ENCODE results near the gene LRRC47. TPM values are rescaled to one million over a fixed set of nuclear protein-coding genes. Genes with fewer than 3 reads are reported as not detected.
"Not testable (repeated sequence)": the region's sequence is repeated elsewhere in the genome, so short reads cannot be mapped to it uniquely, and the experiment has no call there.

Gene LRRC47
- polyA plus RNA-seq, 1 experiment, result 37.1 TPM

DNA sequence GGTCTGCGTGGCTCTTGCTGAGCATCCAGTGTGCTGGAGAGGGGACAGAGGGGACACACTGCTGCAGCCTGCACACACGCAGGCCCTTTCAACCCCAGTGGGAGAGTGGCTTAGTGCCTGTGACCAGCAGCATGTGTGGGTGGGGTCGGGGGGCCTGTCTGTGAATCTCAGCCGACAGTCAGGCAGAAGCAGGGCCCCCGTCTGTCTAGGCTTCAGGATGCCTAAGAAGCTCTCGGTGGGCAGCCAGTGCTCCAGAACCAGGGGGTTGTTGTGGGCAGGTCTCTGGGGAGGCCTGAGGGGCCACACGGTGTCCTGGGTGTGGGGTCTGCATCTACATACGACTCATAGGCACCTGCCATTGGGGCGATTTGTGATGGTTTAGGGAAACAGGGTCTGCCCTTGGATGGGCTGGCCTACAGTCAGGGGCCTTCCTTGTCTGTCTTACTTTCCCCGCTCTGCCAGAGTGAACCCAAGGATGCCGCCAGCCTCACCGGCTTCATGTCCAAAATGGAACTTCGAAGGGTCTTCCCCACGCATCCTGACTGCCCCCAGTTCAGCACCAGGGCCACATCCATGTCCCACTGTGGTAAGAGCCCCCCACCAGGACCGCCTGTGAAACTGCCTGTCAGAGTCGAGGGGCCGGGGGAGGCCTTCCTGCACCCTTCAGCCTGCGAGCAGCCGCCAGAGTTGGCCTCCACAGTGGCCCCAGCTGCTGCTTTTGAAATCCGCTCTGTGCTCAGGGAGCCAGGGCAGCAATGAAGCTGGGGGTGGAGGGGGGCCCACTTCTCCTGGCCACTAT, 42.4 kb downstream of the LRRC47 start:
- H3K27me3 ChIP-seq (ENCODE audit: control insufficient read depth, insufficient read depth, low read length), result peaks cover 17% of the 10 kb centered on the region
- no peak overlapping the region for H3K27ac ChIP-seq (ENCODE audit: low read depth, low read length)
- TF ChIP-seq, protein P1, sequence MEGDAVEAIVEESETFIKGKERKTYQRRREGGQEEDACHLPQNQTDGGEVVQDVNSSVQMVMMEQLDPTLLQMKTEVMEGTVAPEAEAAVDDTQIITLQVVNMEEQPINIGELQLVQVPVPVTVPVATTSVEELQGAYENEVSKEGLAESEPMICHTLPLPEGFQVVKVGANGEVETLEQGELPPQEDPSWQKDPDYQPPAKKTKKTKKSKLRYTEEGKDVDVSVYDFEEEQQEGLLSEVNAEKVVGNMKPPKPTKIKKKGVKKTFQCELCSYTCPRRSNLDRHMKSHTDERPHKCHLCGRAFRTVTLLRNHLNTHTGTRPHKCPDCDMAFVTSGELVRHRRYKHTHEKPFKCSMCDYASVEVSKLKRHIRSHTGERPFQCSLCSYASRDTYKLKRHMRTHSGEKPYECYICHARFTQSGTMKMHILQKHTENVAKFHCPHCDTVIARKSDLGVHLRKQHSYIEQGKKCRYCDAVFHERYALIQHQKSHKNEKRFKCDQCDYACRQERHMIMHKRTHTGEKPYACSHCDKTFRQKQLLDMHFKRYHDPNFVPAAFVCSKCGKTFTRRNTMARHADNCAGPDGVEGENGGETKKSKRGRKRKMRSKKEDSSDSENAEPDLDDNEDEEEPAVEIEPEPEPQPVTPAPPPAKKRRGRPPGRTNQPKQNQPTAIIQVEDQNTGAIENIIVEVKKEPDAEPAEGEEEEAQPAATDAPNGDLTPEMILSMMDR (IDR thresholded peaks at IDR 0.05; ENCODE audit: low read depth, low read length), result no peak
- DNase-seq (ENCODE audit: low read depth, low spot score), result no peak
- H3K4me3 ChIP-seq (ENCODE audit: low read depth, low read length), result no peak overlapping the region
- POLR2A ChIA-PET, result no interaction called here
- CTCF ChIA-PET, result no interaction called here
- H3K9me3 ChIP-seq (ENCODE audit: control insufficient read depth, insufficient read depth, low read length), result no peaks in the 10 kb centered on the region

DNA sequence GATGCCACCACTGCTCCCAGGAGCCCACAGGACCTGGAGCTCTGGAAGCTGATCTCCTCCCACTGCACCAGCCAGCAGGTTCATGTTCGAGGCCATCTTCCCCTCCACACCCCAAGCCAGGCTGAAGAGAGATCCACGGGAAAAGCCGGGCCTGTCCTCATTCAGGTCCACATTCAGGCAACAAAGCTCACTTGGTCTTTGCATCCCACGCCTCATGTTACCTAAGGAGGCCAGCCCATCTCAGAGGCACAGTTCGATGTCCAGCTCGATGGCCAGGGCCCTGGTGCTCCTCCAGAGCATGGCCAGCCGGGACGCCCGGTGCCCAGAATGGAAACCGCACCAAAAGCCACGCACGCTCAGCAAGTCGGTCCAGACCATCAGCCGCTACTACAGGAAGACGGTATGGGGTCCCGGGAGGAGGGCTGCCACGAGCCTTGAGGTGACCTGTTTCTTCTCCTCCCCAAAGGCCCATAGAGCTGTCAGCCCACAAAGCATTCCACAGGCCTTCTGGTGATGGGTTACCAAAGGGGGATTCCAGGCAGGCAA, 43.8 kb downstream of the LRRC47 start, which contains the start of gene CCDC27:
CCDC27 (plus strand) TSS at position 51 of the 546 bp plus-strand sequence; CDS start at position 83, 32 bp downstream.
- Histone ChIP-seq H3K4me3 (ENCODE audit: low read depth, low read length) (no peak within 1 kb of the TSS), H3K9me3 (ENCODE audit: control insufficient read depth, insufficient read depth, low read length) (no peaks in the 10 kb centered on the region), H3K27ac (ENCODE audit: low read depth, low read length) (no peak within 1 kb of the TSS), H3K27me3 (ENCODE audit: control insufficient read depth, insufficient read depth, low read length) (peaks cover 21% of the 10 kb centered on the region)
- POLR2A ChIA-PET, result no interaction called here
- CTCF ChIA-PET, result no interaction called here
- TF ChIP-seq, protein P1 (IDR thresholded peaks at IDR 0.05; ENCODE audit: low read depth, low read length), result no peak
- DNase-seq (ENCODE audit: low read depth, low spot score), result no peak

DNA sequence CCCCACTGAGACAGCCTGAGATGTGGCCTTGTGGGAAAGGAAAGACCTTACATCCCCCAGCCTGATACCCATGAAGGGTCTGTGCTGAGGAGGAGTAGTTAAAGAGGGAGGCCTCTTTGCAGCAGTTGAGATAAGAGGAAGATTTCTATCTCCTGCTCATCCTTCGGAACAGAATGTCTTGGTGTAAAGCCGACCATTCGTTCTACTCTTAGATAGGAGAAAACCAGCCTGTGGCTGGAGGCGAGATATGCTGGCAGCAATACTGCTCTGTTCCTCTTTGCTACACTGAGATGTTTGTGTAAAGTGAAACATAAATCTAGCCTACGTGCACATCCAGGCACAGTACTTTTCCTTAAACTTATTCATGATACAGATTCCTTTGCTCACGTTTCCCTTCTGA, 45.6 kb downstream of the LRRC47 start:
- no peak overlapping the region for H3K27ac ChIP-seq (ENCODE audit: low read depth, low read length)
- no peak overlapping the region for H3K4me3 ChIP-seq (ENCODE audit: low read depth, low read length)
- ChIA-PET POLR2A (no interaction called here), CTCF (no interaction called here)
- H3K9me3 ChIP-seq (ENCODE audit: control insufficient read depth, insufficient read depth, low read length), result no peaks in the 10 kb centered on the region
- TF ChIP-seq, protein P1 (IDR thresholded peaks at IDR 0.05; ENCODE audit: low read depth, low read length), result no peak
- no peak for DNase-seq (ENCODE audit: low read depth, low spot score)
- H3K27me3 ChIP-seq (ENCODE audit: control insufficient read depth, insufficient read depth, low read length), result peaks cover 25% of the 10 kb centered on the region

DNA sequence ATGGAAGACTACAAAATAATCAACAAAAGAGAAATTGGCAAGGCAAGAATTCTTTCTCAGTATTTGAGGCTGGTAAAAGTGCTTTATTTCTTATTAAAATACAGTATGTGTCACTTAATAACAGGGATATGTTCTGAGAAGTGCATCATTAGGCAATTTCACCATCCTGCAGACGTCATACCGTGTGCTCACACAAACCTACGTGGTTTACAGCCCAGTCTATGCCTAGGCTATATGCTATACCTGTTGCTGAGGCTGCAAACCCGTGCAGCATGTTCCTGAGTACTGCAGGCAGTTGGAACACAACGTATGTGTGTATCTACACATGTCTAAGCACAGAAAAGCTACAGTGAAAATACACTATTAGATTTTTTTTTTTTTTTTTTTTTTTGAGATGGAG, 46.8 kb downstream of the LRRC47 start:
- CTCF ChIA-PET, result no interaction called here
- Histone ChIP-seq H3K9me3 (ENCODE audit: control insufficient read depth, insufficient read depth, low read length) (no peaks in the 10 kb centered on the region), H3K4me3 (ENCODE audit: low read depth, low read length) (no peak overlapping the region), H3K27ac (ENCODE audit: low read depth, low read length) (no peak overlapping the region), H3K27me3 (ENCODE audit: control insufficient read depth, insufficient read depth, low read length) (peaks cover 26% of the 10 kb centered on the region)
- TF ChIP-seq, protein P1 (IDR thresholded peaks at IDR 0.05; ENCODE audit: low read depth, low read length), result no peak
- POLR2A ChIA-PET, result no interaction called here
- no peak for DNase-seq (ENCODE audit: low read depth, low spot score)

DNA sequence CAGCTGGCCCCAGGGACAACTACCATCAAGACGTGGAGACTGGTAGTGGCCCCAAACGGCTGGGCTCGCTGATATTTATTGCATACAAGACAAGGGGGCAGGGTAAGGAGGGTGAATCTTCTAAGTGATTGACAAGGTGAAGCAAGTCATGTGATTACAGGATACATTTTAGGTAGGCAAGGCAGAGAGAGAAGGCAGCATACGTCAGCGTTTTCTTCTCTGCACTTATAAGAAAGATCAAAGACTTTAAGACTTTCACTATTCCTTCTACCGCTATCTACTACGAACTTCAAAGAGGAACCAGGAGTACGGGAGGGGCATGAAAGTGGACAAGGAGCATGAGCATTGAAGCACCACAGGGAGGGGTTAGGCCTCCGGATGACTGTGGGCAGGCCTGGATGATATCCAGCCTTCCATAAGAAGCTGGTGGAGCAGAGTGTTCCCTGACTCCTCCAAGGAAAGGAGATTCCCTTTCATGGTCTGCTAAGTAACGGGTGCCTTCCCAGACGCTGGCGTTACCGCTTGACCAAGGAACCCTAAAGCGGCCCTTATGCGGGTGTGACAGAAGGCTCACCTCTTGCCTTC, 47.9 kb downstream of the LRRC47 start:
- CTCF ChIA-PET, result interaction anchor here (0.6 kb wide), 2 partner anchors 258 to 331 kb away, joined by 4 read pairs; no protein-coding TSS in a partner anchor
- POLR2A ChIA-PET; H3K27ac ChIP-seq (ENCODE audit: low read depth, low read length); H3K4me3 ChIP-seq (ENCODE audit: low read depth, low read length); H3K9me3 ChIP-seq (ENCODE audit: control insufficient read depth, insufficient read depth, low read length); DNase-seq (ENCODE audit: low read depth, low spot score): not testable (repeated sequence)
- peaks cover 24% of the 10 kb centered on the region for H3K27me3 ChIP-seq (ENCODE audit: control insufficient read depth, insufficient read depth, low read length)

Data from AG04450 (cell line).